MM.1S (cell line): ENCODE results near the gene PPIAL4G.
"Not testable (repeated sequence)": the region's sequence is repeated elsewhere in the genome, so short reads cannot be mapped to it uniquely, and the experiment has no call there.

Experiments used
- CTCF ChIP-seq: fragments of 300-600 bp; sonication (generic); IDR thresholded peaks from 2 replicates; pipeline ENCODE4 v1.5.1; 2016; ENCODE audit warnings: antibody characterized with exemption, low read length, mixed read lengths
- EZH2 ChIP-seq: fragments of 300-600 bp; sonication (generic); optimal IDR thresholded peaks from 2 replicates; pipeline ENCODE3; 2017; ENCODE audit warnings: low read depth, mild to moderate bottlenecking, antibody characterized with exemption, low read length, mixed read lengths

- TF ChIP-seq CTCF, EZH2: not testable (repeated sequence)
Measured at GRCh38 chr1:148522072-148522471, 39.0 kb upstream of the PPIAL4G start.
